Smooth muscle cell of bladder (primary cell): ENCODE results near the gene ARHGEF25. TPM values are rescaled to one million over a fixed set of nuclear protein-coding genes. Genes with fewer than 3 reads are reported as not detected.

Experiments
- total RNA-seq: library from RNA; depleted of rRNA; stranded (reverse); fragments of >200 nt; gene quantifications from 2 replicates; pipeline ENCODE4 v1.2.3, GENCODE V29; 2014

ARHGEF25 gene
- 22.3 and 40.6 TPM in 2 replicates for total RNA-seq

DNA sequence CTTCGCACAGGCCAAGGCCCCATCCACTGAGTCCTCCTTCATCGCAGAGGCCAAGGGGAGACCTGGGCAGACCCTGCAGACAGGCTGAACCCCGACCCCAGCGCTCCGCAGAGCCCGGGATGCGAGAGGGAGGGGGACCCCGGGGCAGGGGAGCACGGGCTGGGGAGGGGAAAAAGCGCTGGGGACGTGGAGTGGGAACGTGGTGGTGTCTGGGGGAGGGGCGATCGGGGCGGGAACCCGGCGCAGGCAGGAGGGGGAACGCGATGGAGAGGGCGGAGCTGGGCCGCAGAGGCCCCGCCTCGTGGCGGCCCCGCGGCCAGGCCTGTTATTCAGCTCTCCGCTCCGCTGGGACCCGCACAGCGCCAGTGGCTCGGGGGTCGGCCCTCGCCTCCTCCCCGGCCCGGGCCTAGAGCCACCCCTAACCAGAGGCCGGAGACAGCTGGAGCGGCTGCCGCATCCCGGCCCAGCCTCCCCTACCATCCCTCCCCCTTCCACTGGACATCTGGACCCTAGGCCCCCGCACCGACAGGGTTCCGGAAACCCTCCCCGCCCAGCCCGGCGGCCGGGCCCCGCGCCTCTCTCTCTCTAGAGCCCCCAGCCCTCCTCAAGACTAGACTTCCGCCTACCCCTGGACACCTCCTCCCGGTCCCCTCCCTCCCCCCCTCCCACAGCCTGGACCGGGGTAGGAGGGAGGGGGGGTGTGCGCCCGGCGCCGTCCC lies at the start of gene ARHGEF25:
Gene ARHGEF25 (plus strand): TSS at position 328 of the 719 bp plus-strand sequence. CDS start 460 bp downstream, outside the sequence.

DNA sequence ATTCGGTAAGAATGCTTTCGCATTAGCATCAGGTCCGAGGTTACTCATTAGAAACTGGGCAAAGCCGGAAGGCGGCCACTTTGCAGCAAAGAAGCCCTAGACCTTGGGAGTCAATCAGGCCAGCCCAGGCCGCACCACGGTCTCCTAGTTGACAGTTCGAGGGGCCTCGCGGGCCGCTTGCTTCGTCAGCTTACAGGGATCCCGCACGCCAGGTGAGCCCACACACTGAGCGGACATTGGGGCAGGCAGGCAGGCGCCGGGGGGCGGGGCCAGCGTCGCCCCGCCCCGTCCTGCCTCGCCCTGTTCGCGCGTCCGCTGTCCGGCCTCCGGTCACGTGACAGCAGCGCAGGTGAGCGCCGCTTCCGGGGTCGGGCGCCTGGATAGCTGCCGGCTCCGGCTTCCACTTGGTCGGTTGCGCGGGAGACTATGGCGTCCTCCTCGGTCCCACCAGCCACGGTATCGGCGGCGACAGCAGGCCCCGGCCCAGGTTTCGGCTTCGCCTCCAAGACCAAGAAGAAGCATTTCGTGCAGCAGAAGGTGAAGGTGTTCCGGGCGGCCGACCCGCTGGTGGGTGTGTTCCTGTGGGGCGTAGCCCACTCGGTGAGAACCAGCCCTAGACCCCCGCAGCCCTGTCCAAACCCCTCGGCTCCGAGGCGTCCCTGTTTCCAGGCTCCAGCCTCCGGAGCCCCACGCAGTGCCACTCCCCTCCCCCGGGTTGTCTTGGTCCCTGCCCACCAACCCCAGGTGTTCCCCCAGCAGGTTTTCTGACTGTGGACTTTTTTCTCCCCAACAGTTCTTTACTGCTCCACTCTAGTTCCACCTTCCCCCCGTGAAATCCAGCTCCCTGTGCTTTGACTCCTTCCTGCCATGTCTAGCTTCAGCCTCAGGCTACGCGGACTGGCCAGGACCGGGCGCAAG lies 20.1 kb upstream of the ARHGEF25 start, which contains the start of gene PIP4K2C:
Gene PIP4K2C (plus strand): TSS at position 329 of the 918 bp plus-strand sequence. CDS start 98 bp downstream, at position 427.

DNA sequence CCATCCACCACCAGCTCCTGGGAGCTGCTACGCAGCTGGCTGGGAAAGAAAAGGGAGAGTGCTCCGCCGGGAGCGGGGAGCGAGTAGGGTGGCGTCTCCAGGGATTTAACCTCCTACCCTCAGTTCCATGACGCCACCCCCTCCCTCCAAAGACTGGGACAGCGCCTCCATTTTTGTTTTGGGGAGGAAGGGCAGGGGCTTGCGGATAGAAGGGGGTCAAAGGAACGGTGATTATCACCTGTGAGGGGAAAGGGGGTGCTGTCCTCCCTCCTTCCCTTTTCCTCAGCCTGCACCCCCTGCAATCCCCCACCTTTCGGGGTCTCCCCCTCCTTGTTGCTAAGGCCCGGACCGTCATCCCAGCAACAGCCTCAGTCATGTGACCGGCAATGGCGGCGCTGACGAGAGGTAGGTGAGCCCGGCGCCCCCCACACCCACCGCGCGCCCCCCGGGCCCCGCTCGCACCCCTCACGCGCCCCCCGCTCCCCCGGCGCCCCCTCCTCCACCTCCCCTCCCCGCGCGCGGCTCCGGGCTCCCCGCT lies 6.7 kb upstream of the ARHGEF25 start, which contains the start of gene DTX3:
Gene DTX3 (plus strand): TSS at position 371 of the 538 bp plus-strand sequence. CDS start 1,694 bp downstream, outside the sequence.

DNA sequence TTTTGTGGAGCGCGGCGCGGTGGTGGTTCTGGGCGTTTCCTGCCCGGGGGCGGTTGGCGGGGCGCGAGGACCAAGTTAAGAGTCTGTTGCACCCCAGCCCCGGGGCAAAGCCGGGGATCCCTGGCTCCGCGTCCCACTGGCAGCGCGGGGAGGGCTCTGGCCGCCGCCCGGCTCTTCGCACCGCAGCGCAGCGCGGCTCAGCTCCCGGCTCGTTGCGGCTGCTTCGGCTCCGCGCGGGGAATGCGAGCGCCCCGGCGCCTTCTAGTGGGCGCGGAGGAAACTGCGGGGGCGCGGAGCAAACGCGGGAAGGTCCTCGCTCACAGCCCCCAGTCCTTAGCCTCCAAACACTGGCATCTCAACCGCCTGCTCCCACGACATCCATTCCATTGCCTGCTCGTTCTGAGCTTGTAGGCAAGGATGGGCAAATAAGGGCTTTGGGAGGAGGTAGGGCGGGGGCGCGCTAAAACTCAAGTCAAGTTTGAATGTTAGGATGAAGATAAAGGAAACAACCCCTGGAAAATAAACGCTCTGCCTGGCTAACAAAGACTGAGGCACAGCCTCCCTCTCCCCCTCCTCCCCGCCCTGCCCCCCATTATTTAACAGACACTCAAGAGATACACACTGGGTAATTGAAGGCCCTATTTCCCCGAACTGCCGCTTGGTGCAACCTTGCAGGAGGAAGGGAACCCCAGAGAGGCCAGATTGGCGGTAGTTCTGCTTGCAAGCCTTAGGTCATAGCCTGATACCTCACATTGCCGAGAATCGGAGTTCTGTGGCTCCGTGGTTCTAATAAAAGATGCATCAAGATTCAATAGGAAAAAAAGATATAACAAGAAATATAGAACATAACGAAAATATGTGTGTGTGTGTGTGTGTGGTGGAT lies 22.0 kb downstream of the ARHGEF25 start, which contains the start of gene B4GALNT1:
Gene B4GALNT1 (minus strand): TSS at position 244 of the 883 bp plus-strand sequence. CDS start 1,069 bp downstream, outside the sequence.

Other genes starting within 250 kb of the ARHGEF25 start
- gene R3HDM2, start 180.4 kb upstream of the ARHGEF25 start, total RNA-seq: 8.0 and 9.0 TPM in 2 replicates
- not detected in 2 replicates for gene INHBC, start 176.7 kb upstream of the ARHGEF25 start, total RNA-seq
- gene INHBE, start 156.1 kb upstream of the ARHGEF25 start, total RNA-seq: 9.0 and 12.7 TPM in 2 replicates
- 0.18 and 0.71 TPM in 2 replicates for gene GLI1, start 151.7 kb upstream of the ARHGEF25 start, total RNA-seq
- gene ARHGAP9, start 131.6 kb upstream of the ARHGEF25 start, total RNA-seq: 0.09 and 0.28 TPM in 2 replicates
- 181 and 241 TPM in 2 replicates for gene MARS1, start 123.4 kb upstream of the ARHGEF25 start, total RNA-seq
- gene DDIT3, start 90.9 kb upstream of the ARHGEF25 start, total RNA-seq: 70.8 and 124 TPM in 2 replicates
- gene MBD6, start 88.6 kb upstream of the ARHGEF25 start, total RNA-seq: 3.6 and 5.5 TPM in 2 replicates
- 68.8 and 71.7 TPM in 2 replicates for gene DCTN2, start 64.2 kb upstream of the ARHGEF25 start, total RNA-seq
- gene KIF5A, start 61.4 kb upstream of the ARHGEF25 start, total RNA-seq: 0.09 and 0.14 TPM in 2 replicates
- gene PIP4K2C, start 20.2 kb upstream of the ARHGEF25 start, total RNA-seq: 8.6 and 8.8 TPM in 2 replicates
- gene DTX3, start 6.6 kb upstream of the ARHGEF25 start, total RNA-seq: 8.8 and 11.5 TPM in 2 replicates
- 0.55 and 0.85 TPM in 2 replicates for gene B4GALNT1, start 21.8 kb downstream of the ARHGEF25 start, total RNA-seq
- gene OS9, start 82.7 kb downstream of the ARHGEF25 start, total RNA-seq: 180 and 267 TPM in 2 replicates
- gene AGAP2, start 127.3 kb downstream of the ARHGEF25 start, total RNA-seq: 0.14 and 0.28 TPM in 2 replicates
- 64.6 and 87.0 TPM in 2 replicates for gene TSPAN31, start 133.6 kb downstream of the ARHGEF25 start, total RNA-seq
- gene CDK4, start 140.9 kb downstream of the ARHGEF25 start, total RNA-seq: 140 and 210 TPM in 2 replicates
- gene MARCHF9, start 143.7 kb downstream of the ARHGEF25 start, total RNA-seq: 2.3 and 3.1 TPM in 2 replicates
- gene CYP27B1, start 155.6 kb downstream of the ARHGEF25 start, total RNA-seq: 0.14 and 0.28 TPM in 2 replicates
- 3.8 and 9.1 TPM in 2 replicates for gene METTL1, start 160.7 kb downstream of the ARHGEF25 start, total RNA-seq
- 4.3 and 5.2 TPM in 2 replicates for gene EEF1AKMT3, start 161.2 kb downstream of the ARHGEF25 start, total RNA-seq
- 18.8 and 24.3 TPM in 2 replicates for gene TSFM, start 171.4 kb downstream of the ARHGEF25 start, total RNA-seq
- gene AVIL, start 207.3 kb downstream of the ARHGEF25 start, total RNA-seq: 3.1 and 6.4 TPM in 2 replicates
- gene CTDSP2, start 235.3 kb downstream of the ARHGEF25 start, total RNA-seq: 54.2 and 88.2 TPM in 2 replicates